H1 (cell line): Measurements from ENCODE around the gene RAB3GAP2.

Experiments used
- CHD2 ChIP-seq: IDR thresholded peaks from 2 replicates; pipeline ENCODE4 v1.6.1; 2012; ENCODE audit warnings: low read length, improper control_type of control experiment
- FOSL1 ChIP-seq: IDR thresholded peaks from 2 replicates; pipeline ENCODE4 v1.6.1; 2011; ENCODE audit warnings: mild to moderate bottlenecking, low read depth, low read length, moderate library complexity; ENCODE audit not compliant: insufficient read depth
- PHF8 ChIP-seq: fragments of 200-600 bp; sonication (generic); conservative IDR thresholded peaks from 2 replicates; pipeline ENCODE4 v1.7.1; 2012; ENCODE audit warnings: low read depth, mild to moderate bottlenecking, inconsistent platforms, low read length, moderate library complexity
- TAF1 ChIP-seq: IDR thresholded peaks from 2 replicates; pipeline ENCODE4 v1.6.1; 2011; ENCODE audit warnings: mild to moderate bottlenecking, low read depth, low read length
- YY1 ChIP-seq: IDR thresholded peaks from 2 replicates; pipeline ENCODE4 v1.6.1; 2011; ENCODE audit warnings: low read depth, mild to moderate bottlenecking, low read length
- TF ChIP-seq, protein P1 (sequence below), 3 experiments: IDR thresholded peaks; 1 replicate in 2 of 3; 2 replicates in 1 of 3; pipeline versions ENCODE4 v1.5.1 to v1.6.1; 2011; ENCODE audit warnings: low read length in 3 of 3, mild to moderate bottlenecking in 3 of 3, inconsistent platforms in 2 of 3, low read depth in 1 of 3, moderate library complexity in 1 of 3; ENCODE audit not compliant: insufficient read depth in 1 of 3; ENCODE audit errors: control extremely low read depth in 1 of 3

DNA sequence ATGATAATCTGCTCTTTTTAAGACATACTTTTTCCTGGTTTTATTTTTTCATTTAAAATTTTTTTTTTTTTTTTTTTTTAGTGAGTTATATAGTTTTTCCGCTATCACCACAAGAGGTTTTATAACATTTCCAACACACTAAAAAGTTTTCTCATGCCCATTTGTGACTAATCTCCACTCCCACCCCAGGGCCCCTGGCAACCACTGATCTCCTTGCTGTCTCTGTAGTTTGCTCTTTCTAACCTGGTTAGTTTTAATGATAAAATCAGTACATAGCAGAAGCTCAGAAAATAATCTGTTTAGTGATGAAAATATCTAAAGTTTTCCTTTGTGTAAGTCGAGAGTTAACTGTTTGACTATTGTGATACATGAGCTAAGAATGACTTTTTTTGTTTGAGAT is 136.5 kb downstream of the RAB3GAP2 start:
- TF ChIP-seq, protein P1, sequence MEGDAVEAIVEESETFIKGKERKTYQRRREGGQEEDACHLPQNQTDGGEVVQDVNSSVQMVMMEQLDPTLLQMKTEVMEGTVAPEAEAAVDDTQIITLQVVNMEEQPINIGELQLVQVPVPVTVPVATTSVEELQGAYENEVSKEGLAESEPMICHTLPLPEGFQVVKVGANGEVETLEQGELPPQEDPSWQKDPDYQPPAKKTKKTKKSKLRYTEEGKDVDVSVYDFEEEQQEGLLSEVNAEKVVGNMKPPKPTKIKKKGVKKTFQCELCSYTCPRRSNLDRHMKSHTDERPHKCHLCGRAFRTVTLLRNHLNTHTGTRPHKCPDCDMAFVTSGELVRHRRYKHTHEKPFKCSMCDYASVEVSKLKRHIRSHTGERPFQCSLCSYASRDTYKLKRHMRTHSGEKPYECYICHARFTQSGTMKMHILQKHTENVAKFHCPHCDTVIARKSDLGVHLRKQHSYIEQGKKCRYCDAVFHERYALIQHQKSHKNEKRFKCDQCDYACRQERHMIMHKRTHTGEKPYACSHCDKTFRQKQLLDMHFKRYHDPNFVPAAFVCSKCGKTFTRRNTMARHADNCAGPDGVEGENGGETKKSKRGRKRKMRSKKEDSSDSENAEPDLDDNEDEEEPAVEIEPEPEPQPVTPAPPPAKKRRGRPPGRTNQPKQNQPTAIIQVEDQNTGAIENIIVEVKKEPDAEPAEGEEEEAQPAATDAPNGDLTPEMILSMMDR (IDR thresholded peaks at IDR 0.05; ENCODE audit: control extremely low read depth in 1 of 3, insufficient read depth in 1 of 3, low read depth in 1 of 3, low read length in 3 of 3): no peak
- no peak for TF ChIP-seq FOSL1
- no peak for TF ChIP-seq TAF1
- no peak for TF ChIP-seq PHF8
- no peak for TF ChIP-seq CHD2
- no peak for TF ChIP-seq YY1
